ENCODE measurements around the gene GIGYF2.

- TF ChIP-seq CTCF (IDR thresholded peaks at IDR 0.05), result no peak
- TF ChIP-seq EP300 (IDR thresholded peaks at IDR 0.05), result no peak
- no peak for TF ChIP-seq POLR2AphosphoS5 (IDR thresholded peaks at IDR 0.05)
Observed at GRCh38 chr2:232713505-232713904, 16.4 kb downstream of the GIGYF2 start.

Measured in gastroesophageal sphincter (tissue), 3 donors.